Suprapubic skin (tissue), 4 donors: Measurements from ENCODE around the gene MSANTD3. TPM values are rescaled to one million over a fixed set of nuclear protein-coding genes. Genes with fewer than 3 reads are reported as not detected.

ENCODE experiments used
- DNase-seq, 2 donors: peaks; one replicate each; pipeline ENCODE4 v3.0.0-alpha.2; 2019; ENCODE audit warnings: low spot score in 2 of 2
- H3K27ac ChIP-seq: fragments of 200-600 bp; sonication (generic); one replicate; pipeline ENCODE4 v1.5.1; 2019
- H3K27me3 ChIP-seq: fragments of 200-600 bp; sonication (generic); one replicate; pipeline ENCODE4 v1.5.1; 2019
- H3K36me3 ChIP-seq: fragments of 200-600 bp; sonication (generic); one replicate; pipeline ENCODE4 v1.5.1; 2019
- H3K4me1 ChIP-seq: fragments of 200-600 bp; sonication (generic); one replicate; pipeline ENCODE4 v1.5.1; 2019
- H3K4me3 ChIP-seq: fragments of 200-600 bp; sonication (generic); one replicate; pipeline ENCODE4 v1.5.1; 2019; ENCODE audit warnings: mild to moderate bottlenecking
- H3K9me3 ChIP-seq: fragments of 200-600 bp; sonication (generic); one replicate; pipeline ENCODE4 v1.5.1; 2019
- CTCF ChIP-seq, 2 donors: fragments of 200-600 bp in 1 of 2; fragments of 450-650 bp in 1 of 2; sonication (generic) in 1 of 2; IDR thresholded peaks; one replicate each; pipeline ENCODE4 v1.5.1; 2016 to 2019; ENCODE audit warnings: antibody characterized with exemption in 2 of 2, mild to moderate bottlenecking in 1 of 2, moderate library complexity in 1 of 2
- EP300 ChIP-seq: sonication (generic); formaldehyde crosslinking; IDR thresholded peaks from one replicate; pipeline ENCODE4 v1.6.1; 2017; ENCODE audit warnings: antibody characterized with exemption
- POLR2A ChIP-seq, 2 donors: fragments of 450-650 bp; IDR thresholded peaks; one replicate each; pipeline ENCODE4 v1.6.1; 2017; ENCODE audit warnings: antibody characterized with exemption in 2 of 2, mild to moderate bottlenecking in 2 of 2, moderate library complexity in 2 of 2
- POLR2AphosphoS5 ChIP-seq, 3 donors: sonication (generic); formaldehyde crosslinking; IDR thresholded peaks; one replicate each; pipeline ENCODE4 v1.6.1; 2017; ENCODE audit warnings: antibody characterized with exemption in 3 of 3
- WGBS: methylation state at CpG from one replicate; pipeline ENCODE4 v1.1.5; 2018; 5-methylcytosine and 5-hydroxymethylcytosine counted together
- total RNA-seq, 4 donors: library from RNA; depleted of rRNA; stranded (reverse); fragments of >200 nt; gene quantifications; one replicate each; pipeline ENCODE4 v1.1.0, GENCODE V29; 2016

The MSANTD3 gene
- total RNA-seq, 4 donors from 2014 or later, result 10.0 to 14.5 (median 12.2) TPM

GRCh38 chr9:100486479-100487176, 59.7 kb downstream of the MSANTD3 start:
- TF ChIP-seq EP300, result no peak
- TF ChIP-seq POLR2A (IDR thresholded peaks at IDR 0.05), result no peak
- DNase-seq, result no peak
- WGBS, result 89% methylated on average over 10 of the region's 10 CpGs

GRCh38 chr9:100488177-100488576, 61.2 kb downstream of the MSANTD3 start:
- WGBS, result 95% methylated on average over 1 of the region's 1 CpG
- H3K36me3 ChIP-seq, result no peaks in the 10 kb centered on the region
- TF ChIP-seq POLR2A (IDR thresholded peaks at IDR 0.05), result no peak
- TF ChIP-seq POLR2AphosphoS5 (IDR thresholded peaks at IDR 0.05), result no peak
- no peak for TF ChIP-seq CTCF (IDR thresholded peaks at IDR 0.05)
- no peak for TF ChIP-seq EP300
- H3K9me3 ChIP-seq, result no peaks in the 10 kb centered on the region
- H3K27me3 ChIP-seq, result no peaks in the 10 kb centered on the region
- no peaks in the 10 kb centered on the region for H3K4me1 ChIP-seq
- DNase-seq, result no peak
- no peak overlapping the region for H3K27ac ChIP-seq
- no peak overlapping the region for H3K4me3 ChIP-seq

More at GRCh38 chr9:100486479-100487176, 59.7 kb downstream of the MSANTD3 start:
- Histone ChIP-seq H3K27me3 (no peaks in the 10 kb centered on the region), H3K4me1 (no peaks in the 10 kb centered on the region), H3K36me3 (no peaks in the 10 kb centered on the region), H3K4me3 (no peak overlapping the region), H3K9me3 (no peaks in the 10 kb centered on the region), H3K27ac (no peak overlapping the region)

- Histone ChIP-seq H3K36me3 (no peaks in the 10 kb centered on the region), H3K4me1 (no peaks in the 10 kb centered on the region), H3K9me3 (no peaks in the 10 kb centered on the region), H3K27ac (no peak overlapping the region), H3K4me3 (no peak overlapping the region), H3K27me3 (no peaks in the 10 kb centered on the region)
- 77% methylated on average over 4 of the region's 4 CpGs for WGBS
- DNase-seq, result no peak
- TF ChIP-seq EP300 (no peak), POLR2A (IDR thresholded peaks at IDR 0.05) (no peak), POLR2AphosphoS5 (IDR thresholded peaks at IDR 0.05) (no peak), CTCF (IDR thresholded peaks at IDR 0.05) (no peak)
Measured at GRCh38 chr9:100489836-100490235, 62.9 kb downstream of the MSANTD3 start.

GRCh38 chr9:100492952-100493351, 66.0 kb downstream of the MSANTD3 start:
- Histone ChIP-seq H3K27me3 (no peaks in the 10 kb centered on the region), H3K4me1 (no peaks in the 10 kb centered on the region), H3K4me3 (no peak overlapping the region), H3K9me3 (no peaks in the 10 kb centered on the region), H3K27ac (no peak overlapping the region), H3K36me3 (no peaks in the 10 kb centered on the region)
- no peak for TF ChIP-seq EP300
- no peak for TF ChIP-seq POLR2AphosphoS5 (IDR thresholded peaks at IDR 0.05)
- TF ChIP-seq POLR2A (IDR thresholded peaks at IDR 0.05), result no peak
- no peak for TF ChIP-seq CTCF (IDR thresholded peaks at IDR 0.05)
- WGBS, result 89% methylated on average over 2 of the region's 2 CpGs
- DNase-seq, result no peak

GRCh38 chr9:100498592-100498991, 71.6 kb downstream of the MSANTD3 start:
- WGBS, result 82% methylated on average over 5 of the region's 5 CpGs
- Histone ChIP-seq H3K4me1 (no peaks in the 10 kb centered on the region), H3K27ac (no peak overlapping the region), H3K36me3 (no peaks in the 10 kb centered on the region), H3K4me3 (no peak overlapping the region), H3K27me3 (no peaks in the 10 kb centered on the region), H3K9me3 (no peaks in the 10 kb centered on the region)
- DNase-seq, result no peak
- no peak for TF ChIP-seq POLR2A (IDR thresholded peaks at IDR 0.05)
- no peak for TF ChIP-seq EP300
- TF ChIP-seq CTCF (IDR thresholded peaks at IDR 0.05), result no peak
- no peak for TF ChIP-seq POLR2AphosphoS5 (IDR thresholded peaks at IDR 0.05)
